Measurements from ENCODE around the gene GRIN1.

GRCh38 chr9:137149942-137150616, 11.1 kb downstream of the GRIN1 start:
- TF ChIP-seq CTCF (IDR thresholded peaks at IDR 0.05; ENCODE audit: insufficient read depth, low read depth, low read length): no peak
- TF ChIP-seq EZH2 (IDR thresholded peaks at IDR 0.05; ENCODE audit: insufficient read depth, low read length): no peak

Measured in astrocyte (in vitro differentiated cells and primary cell).